22Rv1 (cell line): ENCODE measurements around the gene EIF3L.

Experiments
- CTCF ChIP-seq: fragments of 450-650 bp; IDR thresholded peaks from 2 replicates; pipeline ENCODE4 v1.5.1; 2017; ENCODE audit warnings: mild to moderate bottlenecking
- ZFX ChIP-seq: fragments of 450-650 bp; IDR thresholded peaks from 2 replicates; pipeline ENCODE4 v1.6.1; 2017; ENCODE audit warnings: antibody characterized with exemption, borderline replicate concordance

GRCh38 chr22:37801946-37802309 lies 47.3 kb upstream of the EIF3L start:
- TF ChIP-seq CTCF (no peak), ZFX (no peak)
